ENCODE results near the gene AP4B1.

DNA sequence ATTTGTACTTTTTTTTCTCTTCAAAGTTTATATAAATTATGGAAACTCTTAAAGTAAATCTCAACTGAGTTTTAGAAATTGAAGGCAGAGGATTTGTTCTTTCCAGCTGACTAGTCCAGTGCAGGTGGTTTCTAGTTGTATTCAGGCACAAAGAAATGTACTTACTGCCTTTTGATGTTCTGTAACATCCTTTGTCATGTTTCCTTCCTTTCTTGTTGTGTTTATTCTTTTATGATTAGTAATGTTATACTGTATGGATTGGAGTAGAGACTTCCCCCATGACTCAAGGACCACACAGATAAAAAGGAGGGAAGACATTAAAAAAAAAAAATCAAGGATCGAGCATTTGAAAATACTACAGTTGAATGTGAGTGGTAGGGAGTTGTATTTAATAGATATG, 32.5 kb upstream of the AP4B1 start:
- TF ChIP-seq NONO (IDR thresholded peaks at IDR 0.05) (no peak), NONO (CRISPR knock-in tag; conservative IDR thresholded peaks at IDR 0.05) (no peak), TCF7L2 (IDR thresholded peaks at IDR 0.05; ENCODE audit: low read depth, low read length) (no peak), MTA1 (CRISPR knock-in tag; IDR thresholded peaks at IDR 0.05; ENCODE audit: borderline replicate concordance) (no peak), RFX1 (IDR thresholded peaks at IDR 0.05) (no peak), MAFG (CRISPR knock-in tag; IDR thresholded peaks at IDR 0.05) (no peak), SP1 (IDR thresholded peaks at IDR 0.05) (no peak), SP1 (CRISPR knock-in tag; IDR thresholded peaks at IDR 0.05) (no peak), CSRNP1 (CRISPR knock-in tag; IDR thresholded peaks at IDR 0.05) (no peak)

Measured in HepG2 (cell line).